ENCODE data around the gene DIP2A.
"Not testable (repeated sequence)": the region's sequence is repeated elsewhere in the genome, so short reads cannot be mapped to it uniquely, and the experiment has no call there.

DIP2A gene

GRCh38 chr21:46429754-46430681, 28.7 kb upstream of the DIP2A start:
- Mint-ChIP-seq H3K4me1 (peaks cover 0 to 5% of the 10 kb centered on the region in 2 donors), H3K4me3 (no peak overlapping the region), H3K36me3 (peaks cover 27 to 60% of the 10 kb centered on the region in 2 donors), H3K9me3 (no peaks in the 10 kb centered on the region), H3K27me3 (no peaks in the 10 kb centered on the region), H3K27ac (no peak overlapping the region)
- no peak for DNase-seq
- no peak for ATAC-seq (replicated peaks)

- ATAC-seq (replicated peaks) = no peak
- peaks cover 34 to 62% of the 10 kb centered on the region in 2 donors for H3K36me3 Mint-ChIP-seq
- H3K27ac Mint-ChIP-seq = peak overlapping the region; percentile 16
- no peak overlapping the region for H3K4me3 Mint-ChIP-seq
- peaks cover 0 to 5% of the 10 kb centered on the region in 2 donors for H3K4me1 Mint-ChIP-seq
- H3K27me3 Mint-ChIP-seq = no peaks in the 10 kb centered on the region
- DNase-seq = no peak
- H3K9me3 Mint-ChIP-seq = no peaks in the 10 kb centered on the region
Measured at GRCh38 chr21:46431448-46431847, 27.2 kb upstream of the DIP2A start.

- Mint-ChIP-seq H3K4me3 (no peak overlapping the region), H3K27me3 (no peaks in the 10 kb centered on the region)
- ATAC-seq (replicated peaks) = no peak
Measured at GRCh38 chr21:46431884-46432488, 26.7 kb upstream of the DIP2A start.

GRCh38 chr21:46433116-46433515, 25.6 kb upstream of the DIP2A start:
- H3K9me3 Mint-ChIP-seq; ATAC-seq (replicated peaks); H3K4me1 Mint-ChIP-seq; H3K27me3 Mint-ChIP-seq; H3K27ac Mint-ChIP-seq; DNase-seq; H3K4me3 Mint-ChIP-seq: not testable (repeated sequence)
- peaks cover 41 to 69% of the 10 kb centered on the region in 2 donors for H3K36me3 Mint-ChIP-seq

More at GRCh38 chr21:46431884-46432488, 26.7 kb upstream of the DIP2A start:
- Mint-ChIP-seq H3K27ac (peak overlapping the region; percentile 16), H3K36me3 (peaks cover 35 to 66% of the 10 kb centered on the region in 2 donors), H3K9me3 (no peaks in the 10 kb centered on the region), H3K4me1 (peaks cover 3 to 5% of the 10 kb centered on the region in 2 donors)
- no peak for DNase-seq

- H3K36me3 Mint-ChIP-seq = peaks cover 45 to 76% of the 10 kb centered on the region in 2 donors
- ATAC-seq (replicated peaks) (no peak), DNase-seq (no peak)
- H3K4me1 Mint-ChIP-seq = peaks cover 5 to 9% of the 10 kb centered on the region in 2 donors
- no peak overlapping the region for H3K4me3 Mint-ChIP-seq
- no peak overlapping the region for H3K27ac Mint-ChIP-seq
- H3K27me3 Mint-ChIP-seq = no peaks in the 10 kb centered on the region
- H3K9me3 Mint-ChIP-seq = no peaks in the 10 kb centered on the region
Measured at GRCh38 chr21:46434322-46434958, 24.3 kb upstream of the DIP2A start.

GRCh38 chr21:46435786-46436227, 22.9 kb upstream of the DIP2A start:
- peaks cover 46 to 73% of the 10 kb centered on the region in 2 donors for H3K36me3 Mint-ChIP-seq
- no peaks in the 10 kb centered on the region for H3K27me3 Mint-ChIP-seq
- peaks cover 5 to 9% of the 10 kb centered on the region in 2 donors for H3K4me1 Mint-ChIP-seq
- no peak overlapping the region for H3K4me3 Mint-ChIP-seq
- no peak overlapping the region for H3K27ac Mint-ChIP-seq
- H3K9me3 Mint-ChIP-seq = no peaks in the 10 kb centered on the region
- DNase-seq (no peak), ATAC-seq (replicated peaks) (no peak)

- ATAC-seq (replicated peaks) (no peak), DNase-seq (no peak)
- Mint-ChIP-seq H3K27me3 (no peaks in the 10 kb centered on the region), H3K4me1 (peaks cover 4 to 9% of the 10 kb centered on the region in 2 donors), H3K9me3 (no peaks in the 10 kb centered on the region), H3K36me3 (peaks cover 45 to 73% of the 10 kb centered on the region in 2 donors), H3K4me3 (no peak overlapping the region), H3K27ac (no peak overlapping the region)
Measured at GRCh38 chr21:46436621-46437020, 22.1 kb upstream of the DIP2A start.

GRCh38 chr21:46437096-46437498, 21.6 kb upstream of the DIP2A start:
- H3K4me3 Mint-ChIP-seq = no peak overlapping the region
- no peak for ATAC-seq (replicated peaks)

GRCh38 chr21:46437511-46437910, 21.2 kb upstream of the DIP2A start:
- H3K4me3 Mint-ChIP-seq = no peak overlapping the region
- no peak overlapping the region for H3K27ac Mint-ChIP-seq
- DNase-seq (no peak), ATAC-seq (replicated peaks) (no peak)
- peaks cover 0 to 9% of the 10 kb centered on the region in 2 donors for H3K4me1 Mint-ChIP-seq
- H3K9me3 Mint-ChIP-seq = no peaks in the 10 kb centered on the region
- no peaks in the 10 kb centered on the region for H3K27me3 Mint-ChIP-seq
- peaks cover 46 to 70% of the 10 kb centered on the region in 2 donors for H3K36me3 Mint-ChIP-seq

More at GRCh38 chr21:46437096-46437498, 21.6 kb upstream of the DIP2A start:
- no peaks in the 10 kb centered on the region for H3K27me3 Mint-ChIP-seq
- no peak for DNase-seq
- H3K27ac Mint-ChIP-seq = no peak overlapping the region
- peaks cover 43 to 72% of the 10 kb centered on the region in 2 donors for H3K36me3 Mint-ChIP-seq
- no peaks in the 10 kb centered on the region for H3K9me3 Mint-ChIP-seq
- peaks cover 0 to 9% of the 10 kb centered on the region in 2 donors for H3K4me1 Mint-ChIP-seq

GRCh38 chr21:46438241-46438640, 20.4 kb upstream of the DIP2A start:
- Mint-ChIP-seq H3K4me1 (peaks cover 0 to 9% of the 10 kb centered on the region in 2 donors), H3K27ac (no peak overlapping the region), H3K36me3 (peaks cover 52 to 76% of the 10 kb centered on the region in 2 donors), H3K9me3 (no peaks in the 10 kb centered on the region), H3K4me3 (no peak overlapping the region), H3K27me3 (no peaks in the 10 kb centered on the region)
- ATAC-seq (replicated peaks) = no peak
- DNase-seq = no peak

- H3K9me3 Mint-ChIP-seq = no peaks in the 10 kb centered on the region
- H3K27me3 Mint-ChIP-seq = no peaks in the 10 kb centered on the region
- DNase-seq (no peak), ATAC-seq (replicated peaks) (no peak)
- no peak overlapping the region for H3K27ac Mint-ChIP-seq
- H3K4me3 Mint-ChIP-seq = no peak overlapping the region
- H3K4me1 Mint-ChIP-seq = peaks cover 0 to 9% of the 10 kb centered on the region in 2 donors
- H3K36me3 Mint-ChIP-seq = peaks cover 47 to 68% of the 10 kb centered on the region in 2 donors
Measured at GRCh38 chr21:46439906-46440305, 18.8 kb upstream of the DIP2A start.

GRCh38 chr21:46441331-46441730, 17.4 kb upstream of the DIP2A start:
- DNase-seq (no peak), ATAC-seq (replicated peaks) (no peak)
- Mint-ChIP-seq H3K4me3 (no peak overlapping the region), H3K27me3 (no peaks in the 10 kb centered on the region), H3K27ac (no peak overlapping the region), H3K4me1 (peaks cover 0 to 9% of the 10 kb centered on the region in 2 donors), H3K36me3 (peaks cover 42 to 63% of the 10 kb centered on the region in 2 donors), H3K9me3 (no peaks in the 10 kb centered on the region)

GRCh38 chr21:46441961-46442498, 16.7 kb upstream of the DIP2A start:
- ATAC-seq (replicated peaks) = no peak

GRCh38 chr21:46442938-46443337, 15.8 kb upstream of the DIP2A start:
- DNase-seq = no peak
- H3K27ac Mint-ChIP-seq = no peak overlapping the region
- H3K4me3 Mint-ChIP-seq = no peak overlapping the region
- peaks cover 0 to 2% of the 10 kb centered on the region in 2 donors for H3K9me3 Mint-ChIP-seq
- peaks cover 41 to 57% of the 10 kb centered on the region in 2 donors for H3K36me3 Mint-ChIP-seq
- no peaks in the 10 kb centered on the region for H3K27me3 Mint-ChIP-seq
- ATAC-seq (replicated peaks) = no peak
- no peaks in the 10 kb centered on the region for H3K4me1 Mint-ChIP-seq

More at GRCh38 chr21:46441961-46442498, 16.7 kb upstream of the DIP2A start:
- DNase-seq = no peak
- Mint-ChIP-seq H3K9me3 (no peaks in the 10 kb centered on the region), H3K27me3 (no peaks in the 10 kb centered on the region), H3K27ac (peak overlapping the region; percentile 5), H3K4me3 (no peak overlapping the region), H3K4me1 (peaks cover 0 to 6% of the 10 kb centered on the region in 2 donors), H3K36me3 (peaks cover 41 to 59% of the 10 kb centered on the region in 2 donors)
